Mesendoderm (in vitro differentiated cells): ENCODE results near the gene STIMATE.

ENCODE experiments used
- DNase-seq: peaks from one replicate; pipeline ENCODE4 v3.0.0; 2013
- H2AK5ac ChIP-seq: 2 replicates; pipeline ENCODE4 v1.6.1; 2013; ENCODE audit warnings: low read length, inconsistent platforms
- H2BK120ac ChIP-seq: 2 replicates; pipeline ENCODE4 v1.6.1; 2013; ENCODE audit warnings: low read depth, mild to moderate bottlenecking, low read length, moderate library complexity, mixed read lengths
- H2BK15ac ChIP-seq: replicated peaks from 2 replicates; pipeline ENCODE4 v1.6.1; 2013; ENCODE audit warnings: low read depth, mild to moderate bottlenecking, moderate library complexity
- H2BK5ac ChIP-seq: 2 replicates; pipeline ENCODE4 v1.6.1; 2013; ENCODE audit warnings: low read length, inconsistent platforms
- H3K18ac ChIP-seq: 2 replicates; pipeline ENCODE4 v1.6.1; 2013; ENCODE audit warnings: mild to moderate bottlenecking, low read length, mixed read lengths
- H3K23ac ChIP-seq: one replicate; pipeline ENCODE4 v1.6.1; 2013; ENCODE audit warnings: low read length
- H3K27ac ChIP-seq: 2 replicates; pipeline ENCODE4 v1.5.1; 2013; ENCODE audit warnings: low read depth, mild to moderate bottlenecking, inconsistent platforms, low read length, moderate library complexity
- H3K27me3 ChIP-seq: 2 replicates; pipeline ENCODE4 v1.6.1; 2013; ENCODE audit warnings: low read length, control low read depth, mild to moderate bottlenecking, inconsistent platforms; ENCODE audit not compliant: insufficient read depth, poor library complexity
- H3K36me3 ChIP-seq: 2 replicates; pipeline ENCODE4 v1.6.1; 2013; ENCODE audit warnings: low read length, inconsistent platforms; ENCODE audit not compliant: control insufficient read depth, insufficient read depth
- H3K4ac ChIP-seq: one replicate; pipeline ENCODE4 v1.6.1; 2013; ENCODE audit warnings: low read depth, mild to moderate bottlenecking, low read length, moderate library complexity
- H3K4me1 ChIP-seq: 2 replicates; pipeline ENCODE4 v1.6.1; 2013; ENCODE audit warnings: low read depth, low read length, inconsistent platforms; ENCODE audit not compliant: control insufficient read depth
- H3K4me2 ChIP-seq: 2 replicates; pipeline ENCODE4 v1.6.1; 2013; ENCODE audit warnings: low read length
- H3K4me3 ChIP-seq: 2 replicates; pipeline ENCODE4 v1.5.1; 2013; ENCODE audit warnings: mild to moderate bottlenecking, low read length
- H3K56ac ChIP-seq: one replicate; pipeline ENCODE4 v1.6.1; 2013; ENCODE audit warnings: low read length
- H3K79me1 ChIP-seq: 2 replicates; pipeline ENCODE4 v1.6.1; 2013; ENCODE audit warnings: low read length, inconsistent platforms
- H3K79me2 ChIP-seq: 2 replicates; pipeline ENCODE4 v1.6.1; 2013; ENCODE audit warnings: mild to moderate bottlenecking, low read length; ENCODE audit not compliant: control insufficient read depth, insufficient read depth
- H3K9ac ChIP-seq: 2 replicates; pipeline ENCODE4 v1.6.1; 2013; ENCODE audit warnings: low read length, inconsistent platforms
- H4K5ac ChIP-seq: one replicate; pipeline ENCODE4 v1.6.1; 2013; ENCODE audit warnings: low read length
- H4K8ac ChIP-seq: one replicate; pipeline ENCODE4 v1.6.1; 2013; ENCODE audit warnings: low read depth, mild to moderate bottlenecking, control low read depth, low read length, moderate library complexity
- WGBS: extraction: QIAGEN DNeasy Blood & Tissue Kit; methylation state at CpG from one replicate; pipeline ENCODE4 v1.1.7; 2013; ENCODE audit warnings: low lambda C conversion rate, missing lambda C conversion rate; ENCODE audit not compliant: insufficient coverage; ENCODE audit errors: extremely low coverage; 5-methylcytosine and 5-hydroxymethylcytosine counted together

STIMATE gene

DNA sequence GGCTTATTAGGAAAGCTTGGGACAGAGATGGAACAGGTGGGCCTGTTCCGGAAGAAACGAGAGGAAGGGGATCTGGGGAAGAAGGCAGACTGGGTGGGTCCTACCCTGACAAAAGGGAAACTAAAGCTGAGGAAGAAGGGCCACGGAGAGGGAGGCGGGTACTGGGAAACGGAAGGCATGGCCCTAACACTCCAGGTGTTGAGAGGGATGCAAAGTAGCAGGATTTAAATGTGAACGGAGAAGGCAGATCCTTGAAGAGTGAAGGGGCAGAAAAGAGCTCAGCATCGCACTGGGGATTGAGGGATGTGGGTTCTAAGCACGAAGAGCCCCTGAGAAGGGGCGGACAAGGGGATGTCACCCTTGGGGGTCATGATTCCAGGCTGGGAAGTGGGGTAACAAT is 735 bp downstream of the STIMATE start:
- DNase-seq = peak; percentile 27
- H3K9ac ChIP-seq = peak overlapping the region; percentile 85
- peaks cover 14% of the 10 kb centered on the region for H3K79me1 ChIP-seq
- H3K27me3 ChIP-seq = no peaks in the 10 kb centered on the region
- H2BK15ac ChIP-seq = no peak overlapping the region
- no peaks in the 10 kb centered on the region for H3K4me1 ChIP-seq
- no peak overlapping the region for H4K5ac ChIP-seq
- peak overlapping the region; percentile 79 for H3K4me3 ChIP-seq
- H3K4me2 ChIP-seq = peak overlapping the region; percentile 97
- no peak overlapping the region for H3K18ac ChIP-seq
- no peak overlapping the region for H2BK120ac ChIP-seq
- H3K36me3 ChIP-seq = no peaks in the 10 kb centered on the region
- H3K23ac ChIP-seq = no peak overlapping the region
- H3K56ac ChIP-seq = peak overlapping the region; percentile 92
- peaks cover 3% of the 10 kb centered on the region for H3K79me2 ChIP-seq
- no CpG with 5 or more reads among the region's 9 CpGs for WGBS
- no peak overlapping the region for H3K4ac ChIP-seq
- no peak overlapping the region for H4K8ac ChIP-seq
- H2AK5ac ChIP-seq = no peak overlapping the region
- H3K27ac ChIP-seq = no peak overlapping the region
- H2BK5ac ChIP-seq = no peak overlapping the region

- no peak overlapping the region for H4K8ac ChIP-seq
- H3K27me3 ChIP-seq = no peaks in the 10 kb centered on the region
- H3K36me3 ChIP-seq = no peaks in the 10 kb centered on the region
- H3K4ac ChIP-seq = no peak overlapping the region
- no peak overlapping the region for H2BK120ac ChIP-seq
- no peak overlapping the region for H3K4me3 ChIP-seq
- peak overlapping the region; percentile 6 for H3K4me2 ChIP-seq
- peaks cover 3% of the 10 kb centered on the region for H3K79me2 ChIP-seq
- no peak overlapping the region for H3K18ac ChIP-seq
- H2BK15ac ChIP-seq = no peak overlapping the region
- H3K4me1 ChIP-seq = no peaks in the 10 kb centered on the region
- no peak overlapping the region for H3K9ac ChIP-seq
- H3K79me1 ChIP-seq = peaks cover 14% of the 10 kb centered on the region
- H3K23ac ChIP-seq = no peak overlapping the region
- no peak overlapping the region for H2AK5ac ChIP-seq
- no peak overlapping the region for H4K5ac ChIP-seq
- peak overlapping the region; percentile 92 for H3K56ac ChIP-seq
- H2BK5ac ChIP-seq = no peak overlapping the region
- no CpG with 5 or more reads among the region's 3 CpGs for WGBS
- no peak for DNase-seq
- no peak overlapping the region for H3K27ac ChIP-seq
Observed at GRCh38 chr3:52896151-52896550, 1.2 kb downstream of the STIMATE start.

DNA sequence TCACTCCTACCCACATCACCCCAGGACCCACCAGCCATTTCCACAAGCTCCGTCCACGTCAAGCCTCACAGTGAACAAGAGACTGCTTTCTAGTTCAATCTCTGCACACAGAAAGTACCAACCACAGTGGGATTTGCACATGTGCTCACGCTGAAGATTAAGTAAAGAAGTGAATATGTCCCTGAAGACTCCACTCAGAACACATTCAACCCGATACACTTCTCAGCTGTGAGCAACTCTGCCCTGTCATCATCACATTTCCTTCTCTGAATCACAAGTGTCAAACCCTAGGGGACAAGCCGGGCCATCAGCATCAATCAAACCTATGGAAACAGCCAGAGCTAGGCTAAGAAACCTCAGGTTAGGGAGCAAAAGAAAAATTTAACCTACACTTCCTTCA is 1.9 kb downstream of the STIMATE start:
- H3K27me3 ChIP-seq = no peaks in the 10 kb centered on the region
- peaks cover 3% of the 10 kb centered on the region for H3K79me2 ChIP-seq
- no peak for DNase-seq
- H4K8ac ChIP-seq = no peak overlapping the region
- WGBS = no CpG with 5 or more reads among the region's 5 CpGs
- no peak overlapping the region for H4K5ac ChIP-seq
- no peak overlapping the region for H3K23ac ChIP-seq
- no peak overlapping the region for H2BK15ac ChIP-seq
- no peaks in the 10 kb centered on the region for H3K4me1 ChIP-seq
- no peak overlapping the region for H3K56ac ChIP-seq
- no peak overlapping the region for H3K9ac ChIP-seq
- peaks cover 14% of the 10 kb centered on the region for H3K79me1 ChIP-seq
- H3K4me3 ChIP-seq = no peak overlapping the region
- H3K27ac ChIP-seq = no peak overlapping the region
- H3K4ac ChIP-seq = no peak overlapping the region
- H3K36me3 ChIP-seq = no peaks in the 10 kb centered on the region
- H2AK5ac ChIP-seq = no peak overlapping the region
- no peak overlapping the region for H3K4me2 ChIP-seq
- no peak overlapping the region for H2BK120ac ChIP-seq
- no peak overlapping the region for H2BK5ac ChIP-seq
- H3K18ac ChIP-seq = no peak overlapping the region

DNA sequence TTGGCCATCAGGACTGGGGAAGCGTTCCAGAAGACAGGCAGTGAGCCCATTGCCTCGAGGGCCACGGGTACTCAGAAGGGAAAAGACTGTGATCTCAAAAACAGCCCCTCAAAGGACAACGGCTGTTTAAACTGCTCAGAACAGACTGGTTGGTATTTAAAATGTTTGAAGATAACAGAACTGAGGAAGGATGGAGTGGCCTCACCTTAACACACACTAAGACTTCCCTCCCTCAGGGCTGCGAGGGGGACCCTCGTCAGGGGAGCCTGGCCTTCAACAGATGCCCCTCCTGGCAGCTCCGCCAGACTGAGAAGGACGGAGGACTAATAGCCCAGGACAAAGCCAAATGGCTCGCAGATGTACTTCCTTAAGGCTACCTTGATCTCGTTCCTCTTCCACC is 2.6 kb downstream of the STIMATE start:
- no peak overlapping the region for H3K23ac ChIP-seq
- no peak overlapping the region for H2BK120ac ChIP-seq
- no peak overlapping the region for H3K9ac ChIP-seq
- no peaks in the 10 kb centered on the region for H3K4me1 ChIP-seq
- no peaks in the 10 kb centered on the region for H3K36me3 ChIP-seq
- H3K79me2 ChIP-seq = peaks cover 3% of the 10 kb centered on the region
- H3K79me1 ChIP-seq = peaks cover 14% of the 10 kb centered on the region
- H3K4ac ChIP-seq = no peak overlapping the region
- no peak overlapping the region for H2AK5ac ChIP-seq
- no peak overlapping the region for H4K8ac ChIP-seq
- WGBS = no CpG with 5 or more reads among the region's 10 CpGs
- H3K27me3 ChIP-seq = no peaks in the 10 kb centered on the region
- H3K27ac ChIP-seq = no peak overlapping the region
- DNase-seq = no peak
- no peak overlapping the region for H3K18ac ChIP-seq
- no peak overlapping the region for H4K5ac ChIP-seq
- H3K56ac ChIP-seq = no peak overlapping the region
- H3K4me2 ChIP-seq = no peak overlapping the region
- H3K4me3 ChIP-seq = no peak overlapping the region
- no peak overlapping the region for H2BK5ac ChIP-seq
- no peak overlapping the region for H2BK15ac ChIP-seq

GRCh38 chr3:52893723-52894122 is 3.6 kb downstream of the STIMATE start:
- H3K23ac ChIP-seq = no peak overlapping the region
- H3K56ac ChIP-seq = no peak overlapping the region
- H4K5ac ChIP-seq = no peak overlapping the region
- no peak overlapping the region for H3K4me2 ChIP-seq
- no CpG with 5 or more reads among the region's 4 CpGs for WGBS
- no peak overlapping the region for H4K8ac ChIP-seq
- H3K4ac ChIP-seq = no peak overlapping the region
- no peak overlapping the region for H2AK5ac ChIP-seq
- no peak overlapping the region for H3K27ac ChIP-seq
- no peaks in the 10 kb centered on the region for H3K27me3 ChIP-seq
- H3K79me2 ChIP-seq = peaks cover 3% of the 10 kb centered on the region
- no peak overlapping the region for H2BK5ac ChIP-seq
- no peak overlapping the region for H3K9ac ChIP-seq
- H3K4me1 ChIP-seq = no peaks in the 10 kb centered on the region
- no peak for DNase-seq
- no peaks in the 10 kb centered on the region for H3K36me3 ChIP-seq
- H2BK120ac ChIP-seq = no peak overlapping the region
- no peak overlapping the region for H2BK15ac ChIP-seq
- no peak overlapping the region for H3K4me3 ChIP-seq
- no peak overlapping the region for H3K18ac ChIP-seq
- H3K79me1 ChIP-seq = peaks cover 16% of the 10 kb centered on the region

DNA sequence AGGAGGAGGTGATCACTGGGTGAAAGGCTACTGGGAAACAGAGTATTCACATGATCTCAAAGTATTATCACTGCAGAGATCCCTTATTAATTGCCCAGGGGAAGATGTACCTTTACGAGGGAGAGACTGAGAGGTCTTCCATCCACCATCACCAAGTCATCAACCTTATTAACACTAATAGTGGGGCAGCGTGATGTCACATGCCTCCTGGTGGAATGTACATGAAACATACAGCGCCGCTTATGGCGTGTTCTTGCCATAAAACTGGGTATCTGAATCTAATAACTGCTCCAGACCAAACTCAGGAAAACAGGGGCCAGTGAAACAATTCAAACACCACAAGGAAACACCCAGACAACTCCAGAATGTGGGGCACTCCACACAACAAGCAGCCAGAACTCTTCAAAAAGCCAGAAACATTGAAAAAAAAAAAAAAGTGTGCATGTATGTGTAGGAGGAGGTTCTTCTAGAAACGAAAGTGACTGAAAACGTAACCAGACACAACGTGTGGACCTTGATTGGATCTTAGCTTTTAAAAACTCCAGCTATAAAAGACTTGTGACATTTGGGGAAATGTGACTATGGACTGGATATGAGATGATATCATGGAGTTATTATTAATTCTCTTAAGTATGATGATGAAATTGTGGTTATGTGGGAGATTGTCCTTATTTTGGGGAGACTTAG is 4.6 kb downstream of the STIMATE start:
- no peak overlapping the region for H2BK5ac ChIP-seq
- no peak overlapping the region for H3K4ac ChIP-seq
- peaks cover 16% of the 10 kb centered on the region for H3K79me1 ChIP-seq
- H3K27me3 ChIP-seq = no peaks in the 10 kb centered on the region
- no peak overlapping the region for H3K9ac ChIP-seq
- H4K5ac ChIP-seq = no peak overlapping the region
- H3K23ac ChIP-seq = no peak overlapping the region
- H3K4me1 ChIP-seq = no peaks in the 10 kb centered on the region
- H2AK5ac ChIP-seq = no peak overlapping the region
- H3K36me3 ChIP-seq = no peaks in the 10 kb centered on the region
- no peak overlapping the region for H3K18ac ChIP-seq
- H3K56ac ChIP-seq = no peak overlapping the region
- H3K4me3 ChIP-seq = no peak overlapping the region
- H4K8ac ChIP-seq = no peak overlapping the region
- WGBS = no CpG with 5 or more reads among the region's 8 CpGs
- H3K4me2 ChIP-seq = no peak overlapping the region
- H3K79me2 ChIP-seq = peaks cover 3% of the 10 kb centered on the region
- DNase-seq = peak; percentile 7
- no peak overlapping the region for H3K27ac ChIP-seq
- no peak overlapping the region for H2BK15ac ChIP-seq
- H2BK120ac ChIP-seq = no peak overlapping the region
